HCT116 (cell line): ENCODE results near the gene BCAS4.

ENCODE experiments used
- CEBPB ChIP-seq: IDR thresholded peaks from 2 replicates; pipeline ENCODE4 v1.6.1; 2012; ENCODE audit warnings: low read depth
- CTCF ChIP-seq, 3 experiments: fragments of 200-600 bp in 1 of 3; sonication (generic) in 1 of 3; IDR thresholded peaks in 2 of 3; conservative IDR thresholded peaks in 1 of 3; 2 replicates each; pipeline ENCODE4 v1.5.1; 2012 to 2017; ENCODE audit warnings: low read depth in 2 of 3, low read length in 2 of 3, antibody characterized with exemption in 1 of 3, borderline replicate concordance in 1 of 3, control low read depth in 1 of 3, mild to moderate bottlenecking in 1 of 3, mixed read lengths in 1 of 3, mixed run types in 1 of 3, moderate library complexity in 1 of 3; ENCODE audit not compliant: insufficient read depth in 1 of 3
- EZH2 ChIP-seq: fragments of 200-600 bp; sonication (generic); IDR thresholded peaks from 2 replicates; pipeline ENCODE4 v1.6.1; 2017; ENCODE audit warnings: antibody characterized with exemption, mixed run types
- POLR2A ChIP-seq: IDR thresholded peaks from 2 replicates; pipeline ENCODE4 v1.7.0; 2011; ENCODE audit warnings: borderline replicate concordance; ENCODE audit not compliant: insufficient read depth, insufficient read length; ENCODE audit errors: extremely low read depth
- REST ChIP-seq: IDR thresholded peaks from 2 replicates; pipeline ENCODE4 v1.6.1; 2012; ENCODE audit warnings: low read depth

- no peak for TF ChIP-seq CTCF (IDR thresholded peaks at IDR 0.05 in 2 of 3, conservative IDR thresholded peaks at IDR 0.05 in 1 of 3; ENCODE audit: borderline replicate concordance in 1 of 3, insufficient read depth in 1 of 3, low read depth in 2 of 3, low read length in 2 of 3)
- TF ChIP-seq CEBPB, result no peak
- TF ChIP-seq EZH2, result no peak
- no peak for TF ChIP-seq POLR2A
- no peak for TF ChIP-seq REST
Measured at GRCh38 chr20:50746138-50746940, 48.5 kb upstream of the BCAS4 start.
